GM18907 (cell line): ENCODE measurements around the gene PPFIBP1.
A peak's percentile ranks its signal among the peaks of the same experiment; 100 is the strongest.
"Not testable (repeated sequence)": the region's sequence is repeated elsewhere in the genome, so short reads cannot be mapped to it uniquely, and the experiment has no call there.

Experiments
- ATAC-seq: cut with Tn5 transposase; IDR thresholded peaks from one replicate; pipeline ENCODE4 v1.9.1; 2021; ENCODE audit warnings: mild to moderate bottlenecking, moderate library complexity; ENCODE audit not compliant: unreplicated experiment

Gene PPFIBP1

GRCh38 chr12:27696864-27697564 lies 173.0 kb downstream of the PPFIBP1 start:
- no peak for ATAC-seq

- peak; percentile 88 for ATAC-seq
Measured at GRCh38 chr12:27703720-27704452, 179.9 kb downstream of the PPFIBP1 start.

GRCh38 chr12:27705263-27705662 lies 181.3 kb downstream of the PPFIBP1 start:
- ATAC-seq: no peak

GRCh38 chr12:27707216-27707615 lies 183.2 kb downstream of the PPFIBP1 start:
- ATAC-seq: no peak

- no peak for ATAC-seq
Measured at GRCh38 chr12:27709212-27709931, 185.4 kb downstream of the PPFIBP1 start.

GRCh38 chr12:27709932-27710591 lies 186.1 kb downstream of the PPFIBP1 start:
- peak; percentile 47 for ATAC-seq

- ATAC-seq: peak; percentile 98
Measured at GRCh38 chr12:27710592-27711316, 186.7 kb downstream of the PPFIBP1 start, which contains the start of gene MRPS35. Gene MRPS35, plus strand, starts transcription at chr12:27710832. Its CDS starts 12 bp downstream, at chr12:27710844.

- ATAC-seq: peak; percentile 24
Measured at GRCh38 chr12:27711317-27711682, 187.3 kb downstream of the PPFIBP1 start.

GRCh38 chr12:27711967-27712366 lies 188.0 kb downstream of the PPFIBP1 start:
- ATAC-seq: no peak

GRCh38 chr12:27723212-27723611 lies 199.2 kb downstream of the PPFIBP1 start:
- ATAC-seq: no peak

GRCh38 chr12:27730097-27730588 lies 206.1 kb downstream of the PPFIBP1 start:
- ATAC-seq: no peak

GRCh38 chr12:27732281-27732680 lies 208.3 kb downstream of the PPFIBP1 start:
- ATAC-seq: no peak

GRCh38 chr12:27733052-27733656 lies 209.1 kb downstream of the PPFIBP1 start:
- ATAC-seq: no peak

GRCh38 chr12:27733791-27734190 lies 209.8 kb downstream of the PPFIBP1 start:
- no peak for ATAC-seq

GRCh38 chr12:27734321-27734720 lies 210.3 kb downstream of the PPFIBP1 start:
- not testable (repeated sequence) for ATAC-seq

- no peak for ATAC-seq
Measured at GRCh38 chr12:27743601-27744000, 219.6 kb downstream of the PPFIBP1 start.
